Thoracic aorta (tissue), 2 donors: ENCODE results near the gene FRMPD4. TPM values are rescaled to one million over a fixed set of nuclear protein-coding genes. Genes with fewer than 3 reads are reported as not detected.
"Not testable (repeated sequence)": the region's sequence is repeated elsewhere in the genome, so short reads cannot be mapped to it uniquely, and the experiment has no call there.

Experiments
- ATAC-seq: fragments of 150-250 bp; one replicate; pipeline ENCODE4 v1.8.0; 2017; ENCODE audit warnings: low read depth; ENCODE audit not compliant: insufficient number of reproducible peaks, low FRiP score
- DNase-seq: peaks from one replicate; pipeline ENCODE4 v3.0.0-alpha.2; 2020; ENCODE audit warnings: low spot score
- H3K27ac ChIP-seq, 2 donors: fragments of 200-600 bp; sonication (generic); 1 replicate in 1 of 2; 2 replicates in 1 of 2; pipeline ENCODE4 v1.5.1; 2016; ENCODE audit warnings: mild to moderate bottlenecking in 2 of 2, moderate library complexity in 2 of 2
- H3K27me3 ChIP-seq: fragments of 200-600 bp; sonication (generic); replicated peaks from 2 replicates; pipeline ENCODE4 v1.6.0; 2016; ENCODE audit warnings: mild to moderate bottlenecking; ENCODE audit not compliant: insufficient read depth
- H3K36me3 ChIP-seq: fragments of 200-600 bp; sonication (generic); one replicate; pipeline ENCODE4 v1.5.1; 2016
- H3K4me1 ChIP-seq, 2 donors: fragments of 200-600 bp; sonication (generic); 1 replicate in 1 of 2; 2 replicates in 1 of 2; pipeline versions ENCODE4 v1.5.1 to v1.6.0; 2016; ENCODE audit warnings: low read depth in 2 of 2, mild to moderate bottlenecking in 1 of 2; ENCODE audit not compliant: control insufficient read depth in 1 of 2
- H3K4me3 ChIP-seq: fragments of 200-600 bp; sonication (generic); 2 replicates; pipeline ENCODE4 v1.5.1; 2016; ENCODE audit warnings: mild to moderate bottlenecking
- H3K9me3 ChIP-seq: fragments of 200-600 bp; sonication (generic); 2 replicates; pipeline ENCODE4 v1.5.1; 2016
- total RNA-seq, 2 donors: library from RNA; depleted of rRNA; stranded (reverse); fragments of >200 nt; gene quantifications; one replicate each; pipeline versions ENCODE4 v1.1.0 to v1.2.3, GENCODE V29; 2016
- TF ChIP-seq, protein P1 (sequence below): fragments of 200-600 bp; sonication (generic); IDR thresholded peaks from one replicate; pipeline ENCODE4 v1.5.1; 2019; ENCODE audit warnings: antibody characterized with exemption

The FRMPD4 gene
- total RNA-seq, 2 donors from 2014 or later: not detected

DNA sequence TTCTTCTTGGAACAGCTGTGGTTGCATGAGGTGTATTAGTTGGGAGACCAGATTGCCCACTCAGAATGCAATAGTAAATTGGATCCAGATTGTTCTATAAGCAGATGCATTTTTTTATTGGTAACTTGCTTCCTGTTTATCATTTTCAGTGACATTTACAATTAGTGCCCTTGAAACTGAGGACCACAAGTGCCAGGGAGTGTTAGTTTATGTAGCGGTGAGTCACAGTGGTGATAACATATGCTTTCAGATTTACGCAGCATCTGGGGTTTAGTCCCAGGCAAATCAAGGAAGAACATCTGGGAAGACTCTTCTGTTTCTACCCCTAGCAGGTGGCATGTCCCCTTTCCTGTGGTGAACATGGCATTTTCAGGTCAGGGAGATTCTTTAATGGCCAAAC, 24.1 kb downstream of the FRMPD4 start:
- ATAC-seq (no peak), DNase-seq (no peak)
- no peak overlapping the region for H3K27ac ChIP-seq
- H3K4me1 ChIP-seq: no peaks in the 10 kb centered on the region
- no peaks in the 10 kb centered on the region for H3K27me3 ChIP-seq
- TF ChIP-seq, protein P1, sequence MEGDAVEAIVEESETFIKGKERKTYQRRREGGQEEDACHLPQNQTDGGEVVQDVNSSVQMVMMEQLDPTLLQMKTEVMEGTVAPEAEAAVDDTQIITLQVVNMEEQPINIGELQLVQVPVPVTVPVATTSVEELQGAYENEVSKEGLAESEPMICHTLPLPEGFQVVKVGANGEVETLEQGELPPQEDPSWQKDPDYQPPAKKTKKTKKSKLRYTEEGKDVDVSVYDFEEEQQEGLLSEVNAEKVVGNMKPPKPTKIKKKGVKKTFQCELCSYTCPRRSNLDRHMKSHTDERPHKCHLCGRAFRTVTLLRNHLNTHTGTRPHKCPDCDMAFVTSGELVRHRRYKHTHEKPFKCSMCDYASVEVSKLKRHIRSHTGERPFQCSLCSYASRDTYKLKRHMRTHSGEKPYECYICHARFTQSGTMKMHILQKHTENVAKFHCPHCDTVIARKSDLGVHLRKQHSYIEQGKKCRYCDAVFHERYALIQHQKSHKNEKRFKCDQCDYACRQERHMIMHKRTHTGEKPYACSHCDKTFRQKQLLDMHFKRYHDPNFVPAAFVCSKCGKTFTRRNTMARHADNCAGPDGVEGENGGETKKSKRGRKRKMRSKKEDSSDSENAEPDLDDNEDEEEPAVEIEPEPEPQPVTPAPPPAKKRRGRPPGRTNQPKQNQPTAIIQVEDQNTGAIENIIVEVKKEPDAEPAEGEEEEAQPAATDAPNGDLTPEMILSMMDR: no peak
- H3K36me3 ChIP-seq: no peaks in the 10 kb centered on the region
- H3K9me3 ChIP-seq: no peaks in the 10 kb centered on the region
- H3K4me3 ChIP-seq: no peak overlapping the region

DNA sequence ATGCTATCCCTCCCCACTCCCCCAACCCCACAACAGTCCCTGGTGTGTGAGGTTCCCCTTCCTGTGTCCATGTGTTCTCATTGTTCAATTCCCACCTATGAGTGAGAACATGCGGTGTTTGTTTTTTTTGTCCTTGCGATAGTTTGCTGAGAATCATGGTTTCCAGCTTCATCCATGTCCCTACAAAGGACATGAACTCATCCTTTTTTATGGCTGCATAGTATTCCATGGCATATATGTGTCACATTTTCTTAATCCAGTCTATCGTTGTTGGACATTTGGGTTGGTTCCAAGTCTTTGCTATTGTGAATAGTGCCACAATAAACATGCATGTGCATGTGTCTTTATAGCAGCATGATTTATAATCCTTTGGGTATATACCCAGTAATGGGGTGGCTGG, 25.9 kb downstream of the FRMPD4 start:
- not testable (repeated sequence) for H3K27ac ChIP-seq, H3K9me3 ChIP-seq, H3K27me3 ChIP-seq, H3K36me3 ChIP-seq, H3K4me3 ChIP-seq, ATAC-seq, DNase-seq, H3K4me1 ChIP-seq

DNA sequence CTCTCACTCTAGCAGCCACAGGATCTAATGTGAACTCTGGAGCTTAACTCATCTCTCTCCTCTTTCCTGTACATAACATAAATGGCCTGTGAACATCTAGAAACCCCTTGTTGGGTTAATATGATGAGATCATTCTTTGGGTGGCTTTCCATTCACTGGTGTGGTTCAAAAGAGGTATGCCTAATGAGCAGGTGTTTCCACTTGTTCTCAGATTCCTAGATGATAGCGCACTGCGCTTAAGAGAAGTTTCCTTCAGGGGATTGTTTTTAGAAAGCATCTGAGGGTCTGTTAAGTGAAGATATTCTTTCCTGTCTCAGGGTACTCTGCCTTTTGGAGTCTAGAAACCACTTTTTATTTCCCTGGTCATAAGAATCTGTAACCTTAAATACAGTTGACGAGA, 32.5 kb downstream of the FRMPD4 start:
- DNase-seq (no peak), ATAC-seq (no peak)
- Histone ChIP-seq H3K27ac (no peak overlapping the region), H3K9me3 (no peaks in the 10 kb centered on the region), H3K27me3 (no peaks in the 10 kb centered on the region), H3K4me3 (no peak overlapping the region), H3K4me1 (no peaks in the 10 kb centered on the region), H3K36me3 (no peaks in the 10 kb centered on the region)
- TF ChIP-seq, protein P1: no peak

DNA sequence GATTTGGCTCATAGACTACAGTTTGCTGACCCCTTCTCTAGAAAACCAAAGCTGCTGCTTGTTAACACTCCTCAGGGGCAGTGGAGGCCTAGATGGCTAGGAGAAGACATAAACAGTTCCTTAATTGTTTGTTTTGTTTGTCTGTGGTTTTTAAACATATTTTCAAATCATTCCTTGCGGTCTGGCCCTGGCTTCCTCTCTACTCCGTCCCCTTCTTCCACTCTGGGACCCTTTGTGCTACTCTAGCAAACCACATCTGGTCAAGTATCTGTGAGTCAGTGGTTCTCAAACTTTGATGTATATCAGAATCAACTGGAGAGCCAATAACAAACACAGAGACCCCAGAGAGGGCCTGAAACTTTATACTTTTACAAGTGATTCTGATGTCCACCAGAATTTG, 36.1 kb downstream of the FRMPD4 start:
- DNase-seq (no peak), ATAC-seq (no peak)
- H3K36me3 ChIP-seq: no peaks in the 10 kb centered on the region
- no peaks in the 10 kb centered on the region for H3K4me1 ChIP-seq
- no peaks in the 10 kb centered on the region for H3K9me3 ChIP-seq
- no peaks in the 10 kb centered on the region for H3K27me3 ChIP-seq
- no peak overlapping the region for H3K27ac ChIP-seq
- TF ChIP-seq, protein P1: no peak
- H3K4me3 ChIP-seq: no peak overlapping the region

DNA sequence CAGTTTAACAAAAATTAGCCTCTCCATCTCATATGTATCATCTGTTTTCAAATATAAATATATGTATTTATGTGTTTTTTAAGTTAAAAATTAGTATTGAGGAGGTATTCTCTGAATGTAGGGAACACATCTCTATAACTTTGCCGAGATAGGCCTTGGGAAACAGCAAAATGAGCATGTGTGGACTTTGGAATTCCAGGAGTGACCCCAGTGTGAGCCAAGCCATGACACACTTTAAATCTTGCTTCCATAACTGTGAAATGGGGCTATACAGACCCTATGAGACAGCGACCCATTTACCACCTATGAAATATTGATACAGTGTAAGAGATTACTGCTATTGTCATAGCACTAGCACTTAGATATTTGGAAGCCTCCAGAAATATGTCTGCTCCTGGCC, 58.8 kb downstream of the FRMPD4 start:
- ATAC-seq: no peak
- no peaks in the 10 kb centered on the region for H3K36me3 ChIP-seq
- H3K4me1 ChIP-seq: no peaks in the 10 kb centered on the region
- H3K27me3 ChIP-seq: no peaks in the 10 kb centered on the region
- TF ChIP-seq, protein P1: no peak
- no peak overlapping the region for H3K4me3 ChIP-seq
- H3K9me3 ChIP-seq: no peaks in the 10 kb centered on the region
- H3K27ac ChIP-seq: no peak overlapping the region
- no peak for DNase-seq

DNA sequence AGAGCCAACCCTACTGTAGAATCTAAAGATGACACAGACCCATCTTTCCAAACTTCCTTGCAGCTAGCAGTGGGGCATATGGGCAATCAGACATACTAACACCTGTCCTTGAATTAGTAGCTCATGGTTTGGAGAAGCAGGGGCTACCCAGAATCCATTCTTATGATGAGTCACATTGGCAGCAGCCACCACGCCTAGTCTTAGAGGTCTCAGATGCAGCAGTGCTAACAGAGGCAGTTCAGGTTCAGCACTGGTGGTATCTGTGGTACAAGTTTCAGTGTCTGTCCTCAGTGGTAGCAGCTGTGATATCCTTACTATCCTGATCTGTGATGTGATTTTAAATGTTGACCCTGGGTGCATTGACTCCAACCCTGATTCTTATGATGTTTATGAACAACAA, 68.1 kb downstream of the FRMPD4 start:
- no peaks in the 10 kb centered on the region for H3K36me3 ChIP-seq
- no peaks in the 10 kb centered on the region for H3K9me3 ChIP-seq
- ATAC-seq (no peak), DNase-seq (no peak)
- H3K4me3 ChIP-seq: no peak overlapping the region
- H3K27me3 ChIP-seq: no peaks in the 10 kb centered on the region
- TF ChIP-seq, protein P1: no peak
- no peak overlapping the region for H3K27ac ChIP-seq
- H3K4me1 ChIP-seq: no peaks in the 10 kb centered on the region
